ENCODE results near the gene PCK2.
"Not testable (repeated sequence)": the region's sequence is repeated elsewhere in the genome, so short reads cannot be mapped to it uniquely, and the experiment has no call there.

The PCK2 gene

DNA sequence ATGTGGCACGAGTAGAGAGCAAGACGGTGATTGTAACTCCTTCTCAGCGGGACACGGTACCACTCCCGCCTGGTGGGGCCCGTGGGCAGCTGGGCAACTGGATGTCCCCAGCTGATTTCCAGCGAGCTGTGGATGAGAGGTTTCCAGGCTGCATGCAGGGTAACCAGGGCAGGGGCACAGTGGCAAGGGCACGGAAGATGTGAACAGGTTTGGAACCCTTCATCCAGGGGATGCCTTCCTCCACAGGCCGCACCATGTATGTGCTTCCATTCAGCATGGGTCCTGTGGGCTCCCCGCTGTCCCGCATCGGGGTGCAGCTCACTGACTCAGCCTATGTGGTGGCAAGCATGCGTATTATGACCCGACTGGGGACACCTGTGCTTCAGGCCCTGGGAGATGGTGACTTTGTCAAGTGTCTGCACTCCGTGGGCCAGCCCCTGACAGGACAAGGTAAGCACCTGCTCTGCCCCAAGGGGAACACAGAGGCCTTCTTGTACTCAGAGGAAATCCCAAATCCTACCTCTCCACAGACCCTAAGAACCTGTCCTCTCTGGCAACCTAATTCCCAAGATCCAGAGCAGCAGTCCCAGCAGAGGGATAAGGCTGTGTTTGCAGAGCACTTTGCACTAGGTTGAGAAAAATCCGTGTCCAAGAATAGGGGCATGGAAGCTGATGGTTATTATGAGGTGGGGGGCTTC is 4.3 kb downstream of the PCK2 start:
- no peak for DNase-seq

- DNase-seq, result no peak
Observed at GRCh38 chr14:24098927-24099813, 5.1 kb downstream of the PCK2 start.

- no peak for DNase-seq
Observed at GRCh38 chr14:24100197-24100981, 6.3 kb downstream of the PCK2 start.

- DNase-seq, result no peak
Observed at GRCh38 chr14:24100982-24101494, 6.9 kb downstream of the PCK2 start.

DNA sequence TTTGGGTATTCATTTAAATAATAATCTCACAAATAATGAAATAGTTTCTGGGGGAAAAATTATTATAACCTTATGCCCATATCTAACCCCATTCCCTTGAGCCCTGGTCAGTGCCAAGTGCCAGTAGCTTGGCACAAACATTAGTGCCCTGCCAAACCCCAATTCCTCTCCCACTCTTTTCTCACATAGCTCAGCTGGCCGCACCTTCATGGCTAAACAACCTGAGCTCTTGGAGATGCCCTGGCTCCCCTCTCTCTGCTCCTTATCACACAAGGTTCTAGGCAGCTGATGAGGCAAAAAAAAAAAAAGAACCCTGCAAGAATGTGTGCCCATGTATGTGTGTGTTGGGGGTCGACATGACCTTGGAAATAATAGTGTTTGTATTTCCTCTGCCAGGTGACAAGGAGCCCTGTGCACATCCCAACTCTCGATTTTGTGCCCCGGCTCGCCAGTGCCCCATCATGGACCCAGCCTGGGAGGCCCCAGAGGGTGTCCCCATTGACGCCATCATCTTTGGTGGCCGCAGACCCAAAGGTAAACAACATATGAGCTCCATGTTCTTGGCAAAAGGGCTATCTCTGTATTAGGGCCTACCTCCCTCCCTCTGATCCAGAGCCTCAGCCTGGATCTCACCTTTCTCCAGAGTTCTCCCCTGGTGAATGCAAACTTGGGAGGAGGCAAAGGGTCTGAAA is 8.4 kb downstream of the PCK2 start:
- DNase-seq, result no peak

- no peak for DNase-seq
Observed at GRCh38 chr14:24103451-24103850, 9.3 kb downstream of the PCK2 start.

- not testable (repeated sequence) for DNase-seq
Observed at GRCh38 chr14:24105609-24106239, 11.6 kb downstream of the PCK2 start.

DNA sequence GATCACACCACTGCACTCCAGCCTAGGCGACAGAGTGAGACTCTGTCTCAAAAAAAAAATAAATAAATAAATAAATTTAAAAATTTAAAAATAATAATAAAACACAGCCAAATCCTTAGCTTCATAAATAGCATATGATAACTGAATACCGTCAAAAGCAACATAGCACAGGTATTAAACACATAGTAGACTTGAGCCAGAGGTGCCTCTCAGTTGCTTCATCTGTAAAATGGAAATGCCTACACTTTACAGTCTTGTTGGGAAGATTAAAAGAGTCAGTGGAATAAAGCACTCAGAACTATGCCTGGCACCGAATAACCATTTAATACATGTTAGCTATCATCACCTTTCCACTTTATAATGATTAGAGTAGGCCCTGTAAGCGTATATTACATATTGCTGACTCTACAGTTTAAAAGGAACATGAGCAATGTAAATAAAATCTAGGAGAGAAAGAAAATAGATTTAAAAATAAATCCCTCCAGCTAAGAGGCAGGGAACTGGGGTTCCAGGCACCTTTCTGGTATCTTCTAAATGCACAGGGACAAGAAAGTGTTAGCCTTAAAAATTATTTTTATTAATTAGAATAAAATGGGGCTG is 12.7 kb downstream of the PCK2 start:
- DNase-seq, result no peak

GRCh38 chr14:24108336-24108874 is 14.3 kb downstream of the PCK2 start:
- no peak for DNase-seq

- DNase-seq, result no peak
Observed at GRCh38 chr14:24110060-24110459, 15.9 kb downstream of the PCK2 start.

- no peak for DNase-seq
Observed at GRCh38 chr14:24110523-24110922, 16.4 kb downstream of the PCK2 start.

DNA sequence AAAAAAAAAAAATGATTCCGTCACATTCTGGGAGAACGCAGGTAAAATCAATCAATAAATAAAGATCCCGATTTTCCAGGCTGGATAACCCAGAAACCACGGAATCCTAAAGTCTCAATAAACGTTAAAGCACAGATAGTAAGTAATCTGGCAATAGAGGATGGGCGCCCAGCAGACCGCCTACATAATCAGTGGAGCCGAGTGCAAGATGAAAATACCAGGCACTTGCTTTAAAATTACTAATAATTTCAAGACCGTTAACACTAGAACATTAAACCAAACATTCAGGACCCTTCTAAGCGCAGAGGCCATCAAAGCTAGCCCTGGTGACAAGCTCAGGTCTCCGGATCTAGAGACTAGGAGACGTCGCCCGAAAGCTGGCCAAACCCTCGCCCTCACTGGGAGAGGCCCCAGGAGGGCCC is 19.3 kb downstream of the PCK2 start:
- DNase-seq, result no peak

- DNase-seq, result peak; percentile 83 to 88
Observed at GRCh38 chr14:24113801-24114531, 19.9 kb downstream of the PCK2 start.

- DNase-seq, result peak; percentile 100
Observed at GRCh38 chr14:24114532-24115421, 20.7 kb downstream of the PCK2 start, which contains the start of the genes DCAF11 and NRL. Gene DCAF11, plus strand, starts transcription at chr14:24114777. Its CDS starts 818 bp downstream, at chr14:24115595. Gene NRL, minus strand, starts transcription at chr14:24114949. Its CDS starts 32,101 bp downstream, at chr14:24082848.

DNA sequence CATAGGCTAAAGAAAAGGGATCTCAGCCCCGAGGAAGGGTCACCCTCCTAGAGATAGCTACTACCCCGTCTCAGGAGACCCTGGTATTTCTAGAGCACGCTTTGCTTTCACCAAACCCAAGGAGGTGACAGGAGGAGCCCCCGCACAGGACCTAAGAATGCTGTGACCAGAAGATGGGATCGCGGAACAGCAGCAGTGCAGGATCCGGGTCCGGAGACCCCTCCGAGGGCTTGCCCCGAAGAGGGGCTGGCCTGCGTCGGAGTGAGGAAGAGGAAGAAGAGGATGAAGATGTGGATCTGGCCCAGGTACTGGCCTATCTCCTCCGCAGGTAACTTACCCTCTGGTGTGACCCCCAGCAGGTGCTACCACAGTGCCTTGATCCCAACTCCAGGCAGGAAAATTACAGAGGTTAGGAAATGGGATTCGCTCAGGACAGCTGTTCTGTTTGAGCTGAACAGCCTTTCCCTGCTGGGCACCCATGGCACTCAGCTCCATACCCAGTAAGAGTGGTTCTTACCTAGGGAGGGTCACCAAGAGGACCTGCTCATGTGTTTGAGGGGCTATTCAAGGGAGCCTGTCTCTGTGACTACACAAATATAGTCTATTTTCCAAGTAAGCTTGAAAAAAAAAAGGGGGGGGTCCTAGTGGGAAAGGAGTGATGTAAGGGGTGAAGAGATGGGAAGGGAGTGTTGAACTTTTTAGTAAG is 21.5 kb downstream of the PCK2 start:
- DNase-seq, result no peak

GRCh38 chr14:24116128-24116814 is 22.2 kb downstream of the PCK2 start:
- DNase-seq, result no peak

- no peak for DNase-seq
Observed at GRCh38 chr14:24117179-24117578, 23.1 kb downstream of the PCK2 start.

GRCh38 chr14:24119691-24120090 is 25.6 kb downstream of the PCK2 start:
- DNase-seq, result no peak
